SKM-1 (cell line): Measurements from ENCODE around the gene PCSK9.
A peak's percentile ranks its signal among the peaks of the same experiment; 100 is the strongest.

ENCODE experiments used
- DNase-seq: peaks from one replicate; lab custom pipeline; 2025; ENCODE audit not compliant: unreplicated experiment; lab: John Stamatoyannopoulos, UW

PCSK9 gene

GRCh38 chr1:55043011-55043410 lies 3.7 kb downstream of the PCSK9 start:
- DNase-seq, result no peak

- no peak for DNase-seq
Measured at GRCh38 chr1:55043726-55044125, 4.4 kb downstream of the PCSK9 start.

DNA sequence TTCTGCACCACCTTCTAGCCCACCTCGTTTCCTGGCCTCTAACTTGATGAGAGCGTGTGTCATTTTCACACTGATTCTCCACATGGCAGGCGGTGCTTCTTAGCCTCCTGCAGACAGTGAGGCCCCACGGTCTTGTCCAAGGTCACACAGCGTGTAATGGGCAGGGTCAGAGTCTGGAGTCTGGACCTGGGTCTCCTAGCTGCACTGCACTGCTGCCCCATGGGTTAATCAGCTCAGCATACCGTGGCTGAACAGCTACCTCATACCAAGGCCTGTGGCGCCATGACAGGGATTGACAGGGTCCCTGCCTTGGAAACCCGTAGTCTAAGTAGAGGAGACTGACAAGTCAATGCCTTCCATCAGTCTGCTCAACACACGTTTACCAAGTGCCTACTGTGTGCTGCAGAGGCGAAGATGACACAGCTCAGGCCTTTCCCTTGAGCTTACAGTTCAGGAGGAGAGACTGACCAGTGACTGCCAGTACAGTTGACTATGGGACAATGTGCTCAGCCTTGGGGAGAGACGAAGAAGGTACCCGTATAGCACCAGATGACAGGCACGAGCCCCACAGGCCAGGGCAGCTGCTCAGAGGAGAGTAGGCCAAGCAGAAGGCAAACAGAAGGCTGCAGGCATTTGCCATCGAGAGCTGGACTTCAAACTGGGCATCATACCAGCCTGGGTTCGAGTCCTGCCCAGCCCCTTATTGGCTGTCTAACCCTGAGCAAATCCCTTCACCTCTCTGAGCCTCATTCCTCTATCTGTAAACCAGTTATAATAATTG lies 5.5 kb downstream of the PCSK9 start:
- no peak for DNase-seq

GRCh38 chr1:55045430-55045829 lies 6.1 kb downstream of the PCSK9 start:
- no peak for DNase-seq

GRCh38 chr1:55046871-55047270 lies 7.5 kb downstream of the PCSK9 start:
- no peak for DNase-seq

DNA sequence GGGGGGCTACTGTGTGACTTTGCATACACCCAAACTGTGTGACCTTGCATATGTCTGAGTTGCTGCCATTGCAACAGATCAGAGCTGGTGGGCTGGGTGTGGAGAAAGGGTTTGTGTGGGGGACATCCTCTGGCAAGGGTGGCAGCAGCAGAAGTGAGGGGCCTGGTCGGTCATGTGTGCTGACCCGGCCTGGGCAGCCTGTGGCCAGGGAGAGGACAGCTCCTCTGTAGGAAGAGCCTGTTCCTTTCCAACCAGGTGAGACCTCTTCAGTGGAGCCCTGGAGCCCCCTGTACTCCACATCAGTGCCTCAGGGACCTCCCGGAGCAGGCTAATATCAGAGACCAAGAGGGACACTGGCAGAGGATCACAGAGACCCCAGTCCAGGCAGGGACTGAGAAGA lies 8.3 kb downstream of the PCSK9 start:
- no peak for DNase-seq

DNA sequence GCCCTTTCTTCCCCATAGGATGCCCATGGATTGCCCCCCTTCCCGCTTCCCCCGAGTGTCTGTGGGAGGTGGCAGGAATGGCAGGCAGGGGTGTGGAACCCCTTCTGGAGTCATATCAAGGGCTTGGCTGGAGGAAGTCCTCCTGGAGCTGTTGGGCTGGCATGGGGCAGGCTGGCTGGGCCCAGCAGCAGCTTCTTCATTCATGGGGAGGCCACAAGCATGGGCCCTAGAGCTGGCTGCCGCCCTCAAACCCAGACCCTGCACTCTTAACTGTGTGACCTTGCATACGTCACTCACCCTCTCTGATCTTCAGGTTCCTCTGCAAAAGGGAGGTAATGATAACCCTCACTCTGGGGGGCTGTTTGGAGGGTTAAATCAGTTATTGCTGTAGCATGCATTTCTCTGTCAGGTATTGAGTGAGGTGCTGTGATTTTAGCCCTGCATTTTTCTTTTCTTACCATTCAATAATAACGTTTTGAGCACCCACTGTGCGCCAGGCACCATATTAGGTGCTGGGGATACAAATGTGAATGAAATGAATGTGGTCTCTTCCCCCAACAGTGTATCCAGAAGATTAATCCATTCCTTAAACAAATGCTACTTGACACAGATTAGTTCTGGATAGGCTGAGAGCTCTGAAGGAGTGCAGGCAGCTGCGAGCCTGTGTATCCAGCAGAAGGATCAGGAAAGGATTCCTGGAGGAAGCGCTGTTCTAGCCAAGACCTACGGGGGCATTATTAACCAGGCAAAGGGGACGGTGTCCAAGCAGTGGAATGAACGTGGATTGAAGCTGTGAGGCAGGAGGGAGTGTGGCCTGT lies 9.3 kb downstream of the PCSK9 start:
- no peak for DNase-seq

GRCh38 chr1:55049271-55049913 lies 10.0 kb downstream of the PCSK9 start:
- DNase-seq, result no peak

- no peak for DNase-seq
Measured at GRCh38 chr1:55049914-55050278, 10.5 kb downstream of the PCSK9 start.

DNA sequence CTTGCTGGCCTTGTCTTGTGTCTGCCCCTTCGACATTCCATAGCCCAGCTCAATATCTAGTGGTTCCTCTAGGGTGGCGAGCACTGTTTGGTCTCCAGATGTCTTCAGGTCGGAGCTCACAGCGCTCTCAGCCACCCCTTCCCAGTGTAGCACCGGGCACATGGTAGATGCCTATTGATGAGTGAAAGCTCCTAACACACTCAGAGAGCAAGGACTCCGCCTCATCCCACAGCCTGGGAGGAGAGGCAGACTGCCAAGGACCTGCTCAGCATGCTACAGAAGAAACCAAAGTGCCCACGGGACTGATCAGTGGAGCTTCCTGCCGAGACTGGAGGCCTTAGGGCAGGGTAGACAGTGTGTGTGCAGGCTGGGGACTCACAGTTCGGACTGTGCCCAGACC lies 10.9 kb downstream of the PCSK9 start:
- DNase-seq, result no peak

DNA sequence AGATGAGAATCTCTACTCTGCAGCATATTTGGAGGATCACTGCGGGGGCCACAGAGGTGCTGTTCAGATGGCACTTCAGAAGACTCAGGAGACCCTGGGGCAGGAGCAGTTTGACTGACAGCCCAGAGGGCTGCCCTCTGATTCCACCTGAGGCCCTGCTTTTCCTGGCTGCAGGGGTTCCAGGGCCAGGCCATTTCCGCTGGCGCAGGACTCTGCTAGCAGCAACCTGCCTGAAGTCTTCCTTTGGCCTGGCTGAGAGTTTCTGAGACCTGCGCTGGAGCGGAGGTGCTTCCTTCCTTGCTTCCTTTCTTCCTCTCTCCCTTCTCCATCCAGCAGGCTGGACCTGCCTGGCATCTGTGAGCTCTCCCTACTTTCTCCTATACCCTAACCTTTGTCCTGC lies 11.8 kb downstream of the PCSK9 start:
- DNase-seq, result no peak

DNA sequence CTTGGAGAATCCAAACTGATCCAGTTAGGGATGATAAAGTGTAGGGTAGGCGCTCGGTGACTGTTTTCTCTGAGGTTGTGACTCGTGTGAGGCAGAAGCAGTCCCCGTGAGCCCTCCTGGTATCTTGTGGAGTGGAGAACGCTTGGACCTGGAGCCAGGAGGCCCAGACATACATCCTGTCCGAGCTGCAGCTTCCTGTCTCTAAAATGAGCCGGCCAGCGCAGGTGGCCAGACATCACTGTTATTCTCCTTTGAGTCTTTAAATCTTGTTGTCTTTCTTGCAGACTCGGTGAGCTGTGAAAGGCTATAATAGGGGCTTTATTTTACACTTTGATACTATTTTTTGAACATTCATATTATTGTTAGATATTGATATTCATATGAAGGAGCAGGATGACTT lies 12.3 kb downstream of the PCSK9 start:
- no peak for DNase-seq

DNA sequence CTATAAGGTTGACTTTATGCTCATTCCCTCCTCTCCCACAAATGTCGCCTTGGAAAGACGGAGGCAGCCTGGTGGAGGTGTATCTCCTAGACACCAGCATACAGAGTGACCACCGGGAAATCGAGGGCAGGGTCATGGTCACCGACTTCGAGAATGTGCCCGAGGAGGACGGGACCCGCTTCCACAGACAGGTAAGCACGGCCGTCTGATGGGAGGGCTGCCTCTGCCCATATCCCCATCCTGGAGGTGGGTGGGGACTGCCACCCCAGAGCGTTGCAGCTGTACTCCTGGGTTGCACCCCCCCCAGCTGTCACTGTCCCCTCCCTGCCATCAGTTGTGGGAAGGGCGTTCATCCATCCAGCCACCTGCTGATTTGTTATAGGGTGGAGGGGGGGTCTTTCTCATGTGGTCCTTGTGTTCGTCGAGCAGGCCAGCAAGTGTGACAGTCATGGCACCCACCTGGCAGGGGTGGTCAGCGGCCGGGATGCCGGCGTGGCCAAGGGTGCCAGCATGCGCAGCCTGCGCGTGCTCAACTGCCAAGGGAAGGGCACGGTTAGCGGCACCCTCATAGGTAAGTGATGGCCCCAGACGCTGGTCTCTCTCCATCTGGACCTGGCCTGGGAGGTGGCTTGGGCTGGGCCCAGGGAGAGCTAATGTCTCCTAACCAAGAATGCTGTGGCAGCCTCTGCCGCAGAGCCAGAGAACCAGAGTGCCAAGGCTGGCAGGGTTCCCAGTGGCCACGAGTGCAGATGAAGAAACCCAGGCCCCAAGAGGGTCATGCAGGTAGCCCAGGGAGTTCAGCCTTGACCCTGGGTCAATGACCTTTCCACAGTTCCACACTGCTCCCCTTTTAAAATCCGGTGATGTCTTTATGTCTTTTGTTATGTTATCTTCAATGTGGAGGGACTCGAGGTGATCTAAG lies 13.1 kb downstream of the PCSK9 start:
- DNase-seq, result no peak

DNA sequence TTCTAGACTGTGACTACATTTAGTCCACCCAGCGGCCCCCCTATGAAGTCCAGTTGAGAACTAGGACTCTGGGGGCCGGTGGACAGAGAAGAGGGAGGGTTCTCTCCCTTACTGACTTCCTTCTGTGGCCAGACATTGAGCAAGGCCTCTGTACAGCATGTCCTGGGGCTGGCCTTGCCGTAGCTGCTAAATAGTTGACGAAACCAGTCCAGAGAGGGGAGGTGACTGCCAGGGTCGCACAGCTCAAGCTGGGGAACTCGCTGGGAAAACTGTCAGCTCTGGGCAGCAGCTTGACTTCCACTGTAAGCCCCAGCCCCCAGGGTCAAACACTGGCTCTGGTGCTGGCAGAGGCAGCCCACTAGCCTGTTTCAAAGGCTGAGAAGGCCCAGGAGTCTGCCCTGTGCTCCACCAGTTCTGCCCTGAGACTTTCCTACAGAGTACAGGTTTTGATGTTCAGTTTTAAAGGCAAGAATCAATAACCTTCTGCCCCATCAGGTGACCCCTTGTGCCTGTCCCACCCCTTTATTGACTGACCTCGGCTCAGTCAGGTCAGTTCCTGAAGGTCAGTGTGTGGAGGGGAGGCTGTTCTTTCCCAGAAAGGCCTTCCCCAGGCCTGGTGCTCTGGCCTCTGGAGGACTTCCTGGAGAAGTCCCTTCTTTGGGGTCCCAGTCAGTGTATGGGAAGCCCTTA lies 14.1 kb downstream of the PCSK9 start:
- peak; percentile 18 for DNase-seq

DNA sequence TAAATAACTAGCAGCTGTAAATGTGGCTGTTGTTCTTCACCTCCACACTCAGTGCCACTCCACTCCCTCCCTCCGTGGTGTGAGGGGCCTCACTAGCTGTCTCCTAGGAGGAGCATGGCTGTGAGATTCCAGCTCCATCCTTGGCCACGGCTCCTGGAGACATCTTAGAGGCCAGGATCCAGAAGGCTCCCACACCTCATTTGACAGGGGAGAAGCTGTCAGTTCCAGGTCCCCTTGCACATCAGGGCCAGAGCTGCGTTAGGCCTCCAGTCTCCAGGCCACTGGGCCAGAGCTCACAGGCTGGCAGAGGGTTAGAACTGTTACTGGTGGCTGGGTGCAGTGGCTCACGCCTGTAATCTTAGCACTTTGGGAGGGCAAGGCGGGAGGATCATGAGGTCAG lies 15.0 kb downstream of the PCSK9 start:
- DNase-seq, result no peak

GRCh38 chr1:55055084-55055882 lies 15.9 kb downstream of the PCSK9 start:
- DNase-seq, result no peak

DNA sequence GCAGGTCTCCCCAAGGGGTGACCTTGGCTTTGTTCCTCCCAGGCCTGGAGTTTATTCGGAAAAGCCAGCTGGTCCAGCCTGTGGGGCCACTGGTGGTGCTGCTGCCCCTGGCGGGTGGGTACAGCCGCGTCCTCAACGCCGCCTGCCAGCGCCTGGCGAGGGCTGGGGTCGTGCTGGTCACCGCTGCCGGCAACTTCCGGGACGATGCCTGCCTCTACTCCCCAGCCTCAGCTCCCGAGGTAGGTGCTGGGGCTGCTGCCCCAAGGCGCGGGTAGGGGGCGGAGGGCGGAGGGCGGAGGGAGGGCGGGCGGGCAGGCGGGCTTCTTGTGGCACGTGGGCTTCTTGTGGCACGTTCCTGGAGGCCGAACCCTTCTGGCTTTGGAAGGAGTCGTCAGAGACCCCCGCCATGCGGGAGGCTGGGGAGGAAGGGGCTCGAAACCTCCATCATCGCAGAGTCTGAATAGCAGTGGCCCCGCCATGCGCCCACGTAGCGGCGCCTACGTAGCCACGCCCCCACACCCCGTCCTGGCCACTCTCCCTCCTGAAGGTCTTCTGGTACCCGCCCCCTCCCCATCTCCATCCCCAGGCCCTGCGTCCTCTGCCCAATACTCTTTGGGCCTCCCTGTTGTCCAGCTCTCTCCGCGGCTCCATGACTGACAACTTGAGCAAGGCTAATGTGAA lies 16.7 kb downstream of the PCSK9 start:
- no peak for DNase-seq

DNA sequence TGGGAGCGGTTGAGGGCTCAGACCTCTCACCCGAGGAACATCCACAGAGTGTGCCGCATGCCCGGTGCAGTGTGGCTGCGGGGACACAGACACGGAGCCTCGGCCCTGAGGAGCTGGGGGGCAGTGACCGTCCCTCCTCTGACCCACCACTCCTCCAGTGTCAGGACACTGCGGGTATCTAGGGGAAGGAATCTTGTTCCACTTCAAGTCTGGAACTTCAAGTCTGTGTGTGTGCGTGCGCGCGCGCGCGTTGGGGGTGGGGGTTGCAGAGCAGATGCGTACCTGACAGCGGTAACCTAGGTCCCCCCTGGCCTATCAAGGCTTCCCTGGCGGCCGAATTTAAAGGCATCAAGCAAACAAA lies 17.3 kb downstream of the PCSK9 start:
- no peak for DNase-seq
